ENCODE data around the gene KIF26A.

Gene KIF26A

DNA sequence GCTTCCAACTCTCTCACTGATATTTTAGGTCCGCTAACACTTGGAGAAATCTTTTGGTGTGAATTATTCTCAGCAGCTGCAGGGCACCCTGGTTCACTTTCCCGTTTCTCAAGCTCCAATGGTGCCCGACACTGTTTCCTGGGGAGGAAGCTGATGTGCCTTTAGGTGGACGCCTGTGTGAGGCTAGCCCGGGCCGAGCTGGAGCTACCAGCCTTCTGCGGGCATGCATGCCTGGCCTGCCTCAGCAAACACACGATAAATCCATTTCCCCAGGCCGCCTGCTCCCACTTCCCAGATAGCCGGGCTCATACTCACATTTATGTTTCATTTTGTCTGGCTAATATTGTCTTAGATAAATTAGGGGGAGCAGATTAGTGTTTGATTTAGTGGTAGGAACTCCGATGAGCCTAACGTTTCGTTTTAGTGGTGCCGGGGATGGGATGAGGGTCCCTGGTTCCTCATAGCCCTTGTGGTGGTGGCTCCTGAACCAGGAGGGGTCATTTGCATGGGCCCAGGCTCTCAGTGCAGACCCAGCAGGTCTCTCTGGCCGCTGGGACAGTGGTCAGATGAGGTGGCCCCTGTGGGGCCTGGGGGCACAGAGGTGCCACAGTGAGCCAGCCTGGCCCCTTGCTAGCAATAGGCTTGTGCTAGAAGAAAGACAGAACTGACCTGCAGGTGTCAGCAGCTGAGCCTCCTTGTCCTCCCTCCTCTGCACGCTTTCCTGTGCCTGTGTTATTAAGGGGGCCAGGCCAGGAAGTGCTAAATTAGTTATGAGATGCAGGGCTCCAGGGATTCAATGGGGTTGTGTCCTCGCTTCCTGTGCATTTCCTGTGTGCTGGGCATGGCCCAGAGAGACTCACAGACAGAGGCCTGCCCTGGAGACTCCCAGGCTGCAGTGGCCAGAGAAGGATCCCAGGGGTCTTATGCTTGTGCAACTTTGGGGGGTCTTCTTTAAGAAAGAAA lies 88.3 kb downstream of the KIF26A start:
- H3K36me3 ChIP-seq, result no peaks in the 10 kb centered on the region
- peaks cover 85% of the 10 kb centered on the region for H3K4me1 ChIP-seq
- no peaks in the 10 kb centered on the region for H3K27me3 ChIP-seq
- H3K27ac ChIP-seq, result peak overlapping the region; percentile 25; the same call in 1 of the 2 replicates
- peaks cover 22% of the 10 kb centered on the region; the same call in 1 of the 2 replicates for H4K20me1 ChIP-seq
- H3K9ac ChIP-seq, result peak overlapping the region; percentile 7; the same call in 1 of the 2 replicates
- H3K9me3 ChIP-seq, result peaks cover 2% of the 10 kb centered on the region; the same call in 1 of the 2 replicates
- no peak for TF ChIP-seq Cebpa-rat (IDR thresholded peaks at IDR 0.05)
- peak overlapping the region; percentile 97 for H3K4me2 ChIP-seq
- H3K4me3 ChIP-seq, result peak overlapping the region; percentile 24; the same call in 1 of the 2 replicates

DNA sequence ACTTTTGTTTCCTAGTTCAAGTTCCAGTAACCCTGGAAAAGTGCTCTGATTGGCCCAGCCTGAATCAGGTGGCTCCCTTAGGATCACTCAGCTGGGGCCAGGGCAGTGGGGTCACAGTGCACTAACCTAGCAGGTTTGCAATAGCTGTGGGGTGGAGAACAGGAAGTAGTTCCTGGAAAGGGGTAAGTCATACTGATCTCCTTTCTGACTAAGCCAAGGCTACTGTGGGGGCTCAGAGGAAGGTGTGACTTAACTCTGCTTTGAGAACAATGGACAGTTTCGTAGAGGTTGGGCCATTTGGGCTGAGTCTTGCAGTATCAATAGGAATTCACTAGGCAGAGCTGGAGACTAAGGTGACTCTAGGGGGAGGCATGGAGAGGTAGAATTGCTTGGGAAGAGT lies 89.4 kb downstream of the KIF26A start:
- Histone ChIP-seq H3K27me3 (no peaks in the 10 kb centered on the region), H3K9me3 (peaks cover 13% of the 10 kb centered on the region), H3K4me2 (peak overlapping the region; percentile 97), H3K4me3 (no peak overlapping the region), H3K36me3 (no peaks in the 10 kb centered on the region), H3K9ac (no peak overlapping the region; the same call in 1 of the 2 replicates), H4K20me1 (peaks cover 22% of the 10 kb centered on the region; the same call in 1 of the 2 replicates), H3K4me1 (peaks cover 75% of the 10 kb centered on the region), H3K27ac (no peak overlapping the region; the same call in 1 of the 2 replicates)
- no peak for TF ChIP-seq Cebpa-rat (IDR thresholded peaks at IDR 0.05)

DNA sequence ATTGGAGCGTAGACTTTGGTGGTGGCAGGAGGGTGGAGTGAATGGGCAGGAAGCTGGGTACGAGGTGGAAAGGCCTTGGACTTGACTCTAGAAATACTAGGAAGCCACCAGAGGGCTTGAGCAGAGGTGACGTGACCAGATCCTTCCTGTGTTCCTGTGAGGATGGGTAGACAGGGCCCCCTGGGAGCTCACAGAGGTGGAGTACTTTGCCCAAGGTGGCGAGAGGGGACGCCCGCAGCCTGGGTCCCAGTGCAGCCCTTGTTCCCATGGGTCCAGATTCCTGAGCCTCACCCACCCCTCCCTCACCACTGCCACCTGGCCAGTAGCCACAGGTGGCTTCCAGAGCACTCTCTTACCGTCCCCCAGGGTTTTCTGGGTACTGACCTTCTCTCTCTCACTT lies 89.8 kb downstream of the KIF26A start:
- Histone ChIP-seq H3K27ac (no peak overlapping the region; the same call in 1 of the 2 replicates), H3K4me1 (peaks cover 70% of the 10 kb centered on the region), H3K36me3 (no peaks in the 10 kb centered on the region), H3K4me2 (peak overlapping the region; percentile 97), H3K27me3 (no peaks in the 10 kb centered on the region), H3K9ac (no peak overlapping the region; the same call in 1 of the 2 replicates), H3K9me3 (peaks cover 17% of the 10 kb centered on the region), H4K20me1 (peaks cover 22% of the 10 kb centered on the region; the same call in 1 of the 2 replicates), H3K4me3 (no peak overlapping the region)
- TF ChIP-seq Cebpa-rat (IDR thresholded peaks at IDR 0.05), result no peak

DNA sequence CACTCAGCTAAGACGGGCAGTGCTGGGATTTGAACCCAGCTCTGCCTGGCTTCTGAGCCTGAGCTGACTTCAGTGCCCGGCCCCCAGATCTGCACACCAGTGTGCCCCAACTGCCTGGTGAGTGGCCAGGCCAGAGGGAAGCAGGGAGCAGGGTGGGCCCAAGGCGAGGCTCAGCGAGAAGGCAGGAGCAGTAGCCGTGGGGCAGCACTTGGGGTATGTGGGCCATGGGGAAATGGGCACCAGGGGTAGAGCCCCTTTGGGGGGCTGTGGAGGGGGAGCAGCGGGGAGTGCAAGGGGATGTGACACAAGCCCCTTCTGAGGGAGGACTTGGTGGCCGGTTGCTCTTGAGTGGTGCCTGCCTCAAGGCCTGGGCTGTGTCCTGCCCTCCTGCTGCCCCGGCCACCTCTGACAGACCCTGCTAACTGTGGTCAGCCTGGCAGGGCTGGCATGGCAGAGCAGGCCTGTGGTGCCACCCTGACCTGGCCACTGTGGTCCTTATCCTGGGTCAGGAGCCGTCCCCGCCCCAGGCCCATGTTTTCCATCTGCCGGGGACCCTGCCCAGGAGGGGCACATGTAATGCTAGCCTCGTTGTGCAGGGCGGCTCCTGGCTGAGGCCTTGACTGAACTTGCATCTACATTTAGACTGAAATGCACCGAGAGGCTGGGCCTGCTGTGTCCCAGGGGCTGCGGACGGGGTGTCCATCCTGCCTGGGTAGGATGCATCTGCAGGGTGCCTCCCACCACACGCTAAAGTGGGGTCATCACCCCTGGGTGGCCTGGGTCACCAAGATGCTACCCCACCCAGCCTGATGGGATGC lies 90.5 kb downstream of the KIF26A start:
- Histone ChIP-seq H3K27ac (0 out of 2 replicates have a peak overlapping the region, but pooled peaks have one; percentile 4), H3K4me1 (peaks cover 63% of the 10 kb centered on the region), H3K4me2 (peak overlapping the region; percentile 97), H3K36me3 (no peaks in the 10 kb centered on the region), H3K9me3 (peaks cover 24% of the 10 kb centered on the region), H3K9ac (no peak overlapping the region), H3K4me3 (no peak overlapping the region), H4K20me1 (peaks cover 17% of the 10 kb centered on the region; the same call in 1 of the 2 replicates), H3K27me3 (no peaks in the 10 kb centered on the region)
- TF ChIP-seq Cebpa-rat (IDR thresholded peaks at IDR 0.05), result no peak

DNA sequence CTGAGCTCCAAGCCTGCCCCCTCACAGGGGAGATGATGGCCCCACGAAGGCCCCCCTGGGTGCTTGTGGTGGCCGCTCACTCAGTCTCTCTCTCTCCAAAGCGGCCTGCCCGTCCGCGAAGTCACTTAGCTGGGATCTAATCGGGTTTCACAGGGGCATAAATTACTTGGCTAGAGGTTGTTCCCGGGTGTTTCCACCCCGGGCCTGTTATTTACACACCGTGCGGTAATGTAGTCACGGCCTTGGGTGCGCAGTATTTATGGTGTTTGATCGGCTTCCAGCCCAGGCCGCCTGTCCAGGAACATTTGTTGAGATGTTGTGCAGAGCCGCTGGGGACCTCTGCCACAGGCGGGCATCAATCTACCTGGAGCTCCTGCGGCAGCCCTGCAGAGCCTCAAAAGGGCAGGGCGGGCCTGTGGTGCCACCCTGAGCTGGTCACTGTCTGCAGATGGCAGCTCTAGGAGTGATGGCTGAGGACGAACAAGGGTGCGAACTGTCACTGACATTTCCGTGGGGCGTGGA lies 91.2 kb downstream of the KIF26A start:
- Histone ChIP-seq H3K27me3 (no peaks in the 10 kb centered on the region), H3K9ac (no peak overlapping the region), H3K4me2 (peak overlapping the region; percentile 97), H3K36me3 (no peaks in the 10 kb centered on the region), H3K9me3 (peaks cover 31% of the 10 kb centered on the region), H3K4me3 (no peak overlapping the region), H3K4me1 (peaks cover 57% of the 10 kb centered on the region), H3K27ac (no peak overlapping the region), H4K20me1 (peaks cover 10% of the 10 kb centered on the region; the same call in 1 of the 2 replicates)
- TF ChIP-seq Cebpa-rat (IDR thresholded peaks at IDR 0.05), result no peak

DNA sequence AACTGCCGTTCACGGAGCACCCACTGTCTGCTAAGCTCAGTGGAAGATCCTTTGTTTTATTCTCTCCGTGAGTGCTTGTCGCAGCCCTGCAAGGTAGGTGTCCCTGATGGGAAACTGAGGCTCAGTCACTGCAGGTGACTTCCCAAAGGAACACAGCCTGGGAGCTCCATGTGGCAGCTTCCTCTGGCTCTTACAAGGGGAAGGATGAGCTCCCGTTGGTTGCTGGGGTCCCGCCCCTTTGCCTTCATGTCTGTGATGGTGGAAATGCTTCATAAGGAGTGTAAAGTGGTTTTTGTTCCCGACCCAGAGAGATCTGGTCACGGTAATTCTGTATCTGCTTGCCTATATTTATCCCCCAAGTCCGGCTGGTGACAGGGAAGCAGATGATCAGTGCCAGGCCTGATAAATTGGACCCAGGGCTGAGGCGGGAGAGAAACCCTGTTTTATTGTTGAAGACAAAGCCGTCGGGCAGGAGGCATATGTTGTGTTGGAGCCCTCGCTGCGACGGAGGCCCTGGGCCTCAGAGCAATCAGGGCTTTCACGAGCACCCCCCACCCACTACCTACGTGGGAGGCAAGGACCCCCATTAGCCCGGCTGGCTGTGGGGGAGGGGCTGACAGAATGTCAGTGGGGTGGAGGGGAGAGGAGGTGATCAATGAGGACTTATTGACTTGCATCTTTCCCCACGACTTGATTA lies 91.9 kb downstream of the KIF26A start:
- Histone ChIP-seq H3K4me2 (no peak overlapping the region), H3K27ac (no peak overlapping the region), H4K20me1 (0 out of 2 replicates have a peak, but pooled peaks cover 3% of the 10 kb centered on the region), H3K4me1 (peaks cover 50% of the 10 kb centered on the region), H3K4me3 (no peak overlapping the region), H3K9me3 (peaks cover 37% of the 10 kb centered on the region), H3K27me3 (no peaks in the 10 kb centered on the region), H3K9ac (no peak overlapping the region), H3K36me3 (no peaks in the 10 kb centered on the region)
- no peak for TF ChIP-seq Cebpa-rat (IDR thresholded peaks at IDR 0.05)
